ENCODE results near the gene PTGIR. TPM values are rescaled to one million over a fixed set of nuclear protein-coding genes. Genes with fewer than 3 reads are reported as not detected.
"Not testable (repeated sequence)": the region's sequence is repeated elsewhere in the genome, so short reads cannot be mapped to it uniquely, and the experiment has no call there.

Gene PTGIR
- polyA plus RNA-seq, 1 donor (not counting 4 experiments of a cell fraction or from before 2014, with no cell fraction given), result not detected

GRCh38 chr19:46630586-46631205 lies 5.8 kb upstream of the PTGIR start:
- Histone ChIP-seq H3K79me2 (ENCODE audit: control insufficient read depth, insufficient read depth, low read length) (no peaks in the 10 kb centered on the region), H3K36me3 (ENCODE audit: control insufficient read depth in 2 of 2, extremely low read depth in 1 of 2, insufficient read depth in 2 of 2, low read length in 2 of 2) (no peaks in the 10 kb centered on the region), H3K4me2 (ENCODE audit: control insufficient read depth, extremely low read depth, insufficient read depth, low read depth, low read length) (peak overlapping the region; percentile 25), H3K27me3 (ENCODE audit: control insufficient read depth, extremely low read depth, insufficient read depth, low read length) (peaks cover 20% of the 10 kb centered on the region), H4K20me1 (ENCODE audit: control insufficient read depth, extremely low read depth, insufficient read depth, low read length) (no peaks in the 10 kb centered on the region), H3K27ac (ENCODE audit: control insufficient read depth, insufficient read depth, low read length) (no peak overlapping the region), H3K4me3 (ENCODE audit: control insufficient read depth in 2 of 3, extremely low read depth in 1 of 3, insufficient read depth in 2 of 3, low read depth in 1 of 3, low read length in 3 of 3) (no peak overlapping the region), H3K9me1 (ENCODE audit: control insufficient read depth, extremely low read depth, insufficient read depth, low read length) (no peaks in the 10 kb centered on the region), H2AFZ (ENCODE audit: control insufficient read depth, low read length) (peak overlapping the region; percentile 56), H3K9me3 (ENCODE audit: control insufficient read depth, low read depth, low read length) (no peaks in the 10 kb centered on the region), H3K4me1 (ENCODE audit: control insufficient read depth, extremely low read depth, insufficient read depth, low read length) (peaks cover 18% of the 10 kb centered on the region), H3K9ac (ENCODE audit: control insufficient read depth, extremely low read depth, insufficient read depth, low read length) (no peak overlapping the region)
- FAIRE-seq, result peak; percentile 52
- dilution Hi-C loops (cut with MboI; ENCODE audit: extremely low pct_ligation_motif_present, low sequenced_read_pairs), result no loop called here
- no peak for DNase-seq (ENCODE audit: low read depth, low spot score)
- TF ChIP-seq EZH2 (IDR thresholded peaks at IDR 0.05; ENCODE audit: low read length), result no peak
- TF ChIP-seq, protein P1, sequence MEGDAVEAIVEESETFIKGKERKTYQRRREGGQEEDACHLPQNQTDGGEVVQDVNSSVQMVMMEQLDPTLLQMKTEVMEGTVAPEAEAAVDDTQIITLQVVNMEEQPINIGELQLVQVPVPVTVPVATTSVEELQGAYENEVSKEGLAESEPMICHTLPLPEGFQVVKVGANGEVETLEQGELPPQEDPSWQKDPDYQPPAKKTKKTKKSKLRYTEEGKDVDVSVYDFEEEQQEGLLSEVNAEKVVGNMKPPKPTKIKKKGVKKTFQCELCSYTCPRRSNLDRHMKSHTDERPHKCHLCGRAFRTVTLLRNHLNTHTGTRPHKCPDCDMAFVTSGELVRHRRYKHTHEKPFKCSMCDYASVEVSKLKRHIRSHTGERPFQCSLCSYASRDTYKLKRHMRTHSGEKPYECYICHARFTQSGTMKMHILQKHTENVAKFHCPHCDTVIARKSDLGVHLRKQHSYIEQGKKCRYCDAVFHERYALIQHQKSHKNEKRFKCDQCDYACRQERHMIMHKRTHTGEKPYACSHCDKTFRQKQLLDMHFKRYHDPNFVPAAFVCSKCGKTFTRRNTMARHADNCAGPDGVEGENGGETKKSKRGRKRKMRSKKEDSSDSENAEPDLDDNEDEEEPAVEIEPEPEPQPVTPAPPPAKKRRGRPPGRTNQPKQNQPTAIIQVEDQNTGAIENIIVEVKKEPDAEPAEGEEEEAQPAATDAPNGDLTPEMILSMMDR (optimal IDR thresholded peaks at IDR 0.05 in 1 of 3, IDR thresholded peaks at IDR 0.05 in 1 of 3, conservative IDR thresholded peaks at IDR 0.05 in 1 of 3; ENCODE audit: extremely low read depth in 1 of 3, insufficient read depth in 2 of 3, low read length in 3 of 3), result no peak

- H3K27me3 ChIP-seq (ENCODE audit: control insufficient read depth, extremely low read depth, insufficient read depth, low read length), result peaks cover 12% of the 10 kb centered on the region
- no peaks in the 10 kb centered on the region for H4K20me1 ChIP-seq (ENCODE audit: control insufficient read depth, extremely low read depth, insufficient read depth, low read length)
- no peak overlapping the region for H3K9ac ChIP-seq (ENCODE audit: control insufficient read depth, extremely low read depth, insufficient read depth, low read length)
- no peak for DNase-seq (ENCODE audit: low read depth, low spot score)
- H3K27ac ChIP-seq (ENCODE audit: control insufficient read depth, insufficient read depth, low read length), result no peak overlapping the region
- peaks cover 21% of the 10 kb centered on the region for H3K4me1 ChIP-seq (ENCODE audit: control insufficient read depth, extremely low read depth, insufficient read depth, low read length)
- no peak for TF ChIP-seq EZH2 (IDR thresholded peaks at IDR 0.05; ENCODE audit: low read length)
- TF ChIP-seq, protein P1 (optimal IDR thresholded peaks at IDR 0.05 in 1 of 3, IDR thresholded peaks at IDR 0.05 in 1 of 3, conservative IDR thresholded peaks at IDR 0.05 in 1 of 3; ENCODE audit: extremely low read depth in 1 of 3, insufficient read depth in 2 of 3, low read length in 3 of 3), result no peak
- no peaks in the 10 kb centered on the region for H3K9me1 ChIP-seq (ENCODE audit: control insufficient read depth, extremely low read depth, insufficient read depth, low read length)
- FAIRE-seq, result no peak
- no peak overlapping the region for H3K4me3 ChIP-seq (ENCODE audit: control insufficient read depth in 2 of 3, extremely low read depth in 1 of 3, insufficient read depth in 2 of 3, low read depth in 1 of 3, low read length in 3 of 3)
- H3K36me3 ChIP-seq (ENCODE audit: control insufficient read depth in 2 of 2, extremely low read depth in 1 of 2, insufficient read depth in 2 of 2, low read length in 2 of 2), result no peaks in the 10 kb centered on the region
- H2AFZ ChIP-seq (ENCODE audit: control insufficient read depth, low read length), result no peak overlapping the region
- H3K79me2 ChIP-seq (ENCODE audit: control insufficient read depth, insufficient read depth, low read length), result no peaks in the 10 kb centered on the region
- no peak overlapping the region for H3K4me2 ChIP-seq (ENCODE audit: control insufficient read depth, extremely low read depth, insufficient read depth, low read depth, low read length)
- dilution Hi-C loops (cut with MboI; ENCODE audit: extremely low pct_ligation_motif_present, low sequenced_read_pairs), result no loop called here
- H3K9me3 ChIP-seq (ENCODE audit: control insufficient read depth, low read depth, low read length), result no peaks in the 10 kb centered on the region
Measured at GRCh38 chr19:46629546-46630025, 4.7 kb upstream of the PTGIR start.

DNA sequence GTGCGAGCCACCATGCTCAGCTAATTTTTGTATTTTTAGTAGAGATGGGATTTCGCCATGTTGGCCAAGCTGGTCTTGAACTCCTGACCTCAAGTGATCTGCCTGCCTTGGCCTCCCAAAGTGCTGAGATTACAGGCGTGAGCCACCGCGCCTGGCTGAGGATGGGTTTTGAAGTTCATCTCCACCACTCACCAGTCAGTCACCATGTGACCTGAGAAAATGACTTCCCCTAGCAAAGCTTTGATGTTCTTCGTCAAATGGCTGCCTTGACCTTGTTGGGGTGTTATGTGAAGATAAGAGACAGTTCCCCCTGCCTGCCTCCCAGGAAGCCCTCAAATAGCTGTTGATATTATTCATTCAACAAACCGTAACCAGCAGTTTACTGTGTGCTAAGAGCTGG lies 4.1 kb upstream of the PTGIR start:
- H3K27ac ChIP-seq (ENCODE audit: control insufficient read depth, insufficient read depth, low read length); H4K20me1 ChIP-seq (ENCODE audit: control insufficient read depth, extremely low read depth, insufficient read depth, low read length); H3K4me2 ChIP-seq (ENCODE audit: control insufficient read depth, extremely low read depth, insufficient read depth, low read depth, low read length); H3K9ac ChIP-seq (ENCODE audit: control insufficient read depth, extremely low read depth, insufficient read depth, low read length); FAIRE-seq; H3K9me3 ChIP-seq (ENCODE audit: control insufficient read depth, low read depth, low read length); H3K9me1 ChIP-seq (ENCODE audit: control insufficient read depth, extremely low read depth, insufficient read depth, low read length); H3K4me3 ChIP-seq (ENCODE audit: control insufficient read depth in 2 of 3, extremely low read depth in 1 of 3, insufficient read depth in 2 of 3, low read depth in 1 of 3, low read length in 3 of 3); DNase-seq (ENCODE audit: low read depth, low spot score); H3K27me3 ChIP-seq (ENCODE audit: control insufficient read depth, extremely low read depth, insufficient read depth, low read length); H2AFZ ChIP-seq (ENCODE audit: control insufficient read depth, low read length); H3K36me3 ChIP-seq (ENCODE audit: control insufficient read depth in 2 of 2, extremely low read depth in 1 of 2, insufficient read depth in 2 of 2, low read length in 2 of 2); dilution Hi-C loops (cut with MboI; ENCODE audit: extremely low pct_ligation_motif_present, low sequenced_read_pairs); H3K79me2 ChIP-seq (ENCODE audit: control insufficient read depth, insufficient read depth, low read length): not testable (repeated sequence)
- peaks cover 21% of the 10 kb centered on the region for H3K4me1 ChIP-seq (ENCODE audit: control insufficient read depth, extremely low read depth, insufficient read depth, low read length)

Data from keratinocyte (primary cell).